HG02870 (cell line): ENCODE data around the gene P2RY6.
A peak's percentile ranks its signal among the peaks of the same experiment; 100 is the strongest.

ENCODE experiments used
- ATAC-seq: cut with Tn5 transposase; IDR thresholded peaks from one replicate; pipeline ENCODE4 v1.9.1; 2021; ENCODE audit warnings: mild to moderate bottlenecking, moderate library complexity; ENCODE audit not compliant: unreplicated experiment

Gene P2RY6

DNA sequence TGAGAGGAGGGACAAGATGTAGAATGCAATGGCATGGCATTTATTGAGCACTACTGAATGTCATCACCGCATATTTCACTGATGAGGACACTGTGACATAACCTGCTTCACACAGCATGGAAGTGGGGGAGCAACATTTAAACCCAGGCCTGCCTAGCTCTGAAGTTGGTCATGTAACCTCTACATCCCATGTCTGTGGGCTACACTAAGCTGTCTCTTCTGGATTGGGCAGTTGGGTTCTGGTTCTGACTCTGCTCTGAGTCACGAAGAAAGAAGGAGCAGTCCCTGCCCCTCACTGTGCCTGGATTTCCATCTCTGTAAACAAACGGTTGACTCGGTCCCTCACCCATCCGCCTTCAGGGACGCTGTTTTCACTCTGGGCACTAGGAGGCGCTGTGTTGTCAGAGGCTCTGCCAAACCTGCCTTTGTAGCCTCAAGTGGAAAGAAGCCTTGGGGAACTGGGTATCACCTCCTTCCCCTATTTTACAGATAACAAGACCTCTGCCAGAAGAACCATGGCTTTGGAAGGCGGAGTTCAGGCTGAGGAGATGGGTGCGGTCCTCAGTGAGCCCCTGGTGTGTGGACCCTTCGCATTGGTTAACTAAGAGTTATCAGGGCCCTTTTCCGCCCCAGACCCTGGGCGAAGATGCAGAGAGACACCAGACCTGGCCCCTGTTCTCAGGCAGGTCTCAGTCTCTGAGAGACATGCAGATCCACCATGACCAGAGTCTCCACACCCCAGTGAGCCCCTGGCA, 23.3 kb downstream of the P2RY6 start:
- no peak for ATAC-seq

- no peak for ATAC-seq
Observed at GRCh38 chr11:73295996-73296318, 23.8 kb downstream of the P2RY6 start.

DNA sequence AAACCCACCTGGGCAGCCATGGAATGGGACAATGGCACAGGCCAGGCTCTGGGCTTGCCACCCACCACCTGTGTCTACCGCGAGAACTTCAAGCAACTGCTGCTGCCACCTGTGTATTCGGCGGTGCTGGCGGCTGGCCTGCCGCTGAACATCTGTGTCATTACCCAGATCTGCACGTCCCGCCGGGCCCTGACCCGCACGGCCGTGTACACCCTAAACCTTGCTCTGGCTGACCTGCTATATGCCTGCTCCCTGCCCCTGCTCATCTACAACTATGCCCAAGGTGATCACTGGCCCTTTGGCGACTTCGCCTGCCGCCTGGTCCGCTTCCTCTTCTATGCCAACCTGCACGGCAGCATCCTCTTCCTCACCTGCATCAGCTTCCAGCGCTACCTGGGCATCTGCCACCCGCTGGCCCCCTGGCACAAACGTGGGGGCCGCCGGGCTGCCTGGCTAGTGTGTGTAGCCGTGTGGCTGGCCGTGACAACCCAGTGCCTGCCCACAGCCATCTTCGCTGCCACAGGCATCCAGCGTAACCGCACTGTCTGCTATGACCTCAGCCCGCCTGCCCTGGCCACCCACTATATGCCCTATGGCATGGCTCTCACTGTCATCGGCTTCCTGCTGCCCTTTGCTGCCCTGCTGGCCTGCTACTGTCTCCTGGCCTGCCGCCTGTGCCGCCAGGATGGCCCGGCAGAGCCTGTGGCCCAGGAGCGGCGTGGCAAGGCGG, 24.5 kb downstream of the P2RY6 start:
- no peak for ATAC-seq

DNA sequence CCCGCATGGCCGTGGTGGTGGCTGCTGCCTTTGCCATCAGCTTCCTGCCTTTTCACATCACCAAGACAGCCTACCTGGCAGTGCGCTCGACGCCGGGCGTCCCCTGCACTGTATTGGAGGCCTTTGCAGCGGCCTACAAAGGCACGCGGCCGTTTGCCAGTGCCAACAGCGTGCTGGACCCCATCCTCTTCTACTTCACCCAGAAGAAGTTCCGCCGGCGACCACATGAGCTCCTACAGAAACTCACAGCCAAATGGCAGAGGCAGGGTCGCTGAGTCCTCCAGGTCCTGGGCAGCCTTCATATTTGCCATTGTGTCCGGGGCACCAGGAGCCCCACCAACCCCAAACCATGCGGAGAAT, 25.1 kb downstream of the P2RY6 start:
- no peak for ATAC-seq

- no peak for ATAC-seq
Observed at GRCh38 chr11:73297702-73298101, 25.6 kb downstream of the P2RY6 start.

DNA sequence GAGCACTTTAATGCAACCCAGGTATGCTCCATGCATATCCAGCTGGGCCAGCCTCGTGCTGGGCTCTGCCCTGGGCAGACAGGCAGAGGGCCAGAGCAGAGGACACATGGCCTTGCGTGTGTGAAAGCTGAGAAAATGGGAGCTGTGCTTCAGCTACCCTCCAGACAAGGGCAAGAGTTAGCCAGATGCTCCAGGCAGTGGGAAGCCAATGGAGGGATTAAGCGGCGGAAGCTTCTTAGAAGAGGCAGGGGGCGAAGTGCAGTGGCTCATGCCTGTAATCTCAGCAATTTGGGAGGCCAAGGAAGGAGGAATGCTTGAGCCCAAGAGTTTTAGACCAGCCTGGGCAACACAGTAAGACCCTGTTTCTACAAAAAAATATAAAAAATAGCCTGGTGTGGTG, 26.1 kb downstream of the P2RY6 start:
- no peak for ATAC-seq

DNA sequence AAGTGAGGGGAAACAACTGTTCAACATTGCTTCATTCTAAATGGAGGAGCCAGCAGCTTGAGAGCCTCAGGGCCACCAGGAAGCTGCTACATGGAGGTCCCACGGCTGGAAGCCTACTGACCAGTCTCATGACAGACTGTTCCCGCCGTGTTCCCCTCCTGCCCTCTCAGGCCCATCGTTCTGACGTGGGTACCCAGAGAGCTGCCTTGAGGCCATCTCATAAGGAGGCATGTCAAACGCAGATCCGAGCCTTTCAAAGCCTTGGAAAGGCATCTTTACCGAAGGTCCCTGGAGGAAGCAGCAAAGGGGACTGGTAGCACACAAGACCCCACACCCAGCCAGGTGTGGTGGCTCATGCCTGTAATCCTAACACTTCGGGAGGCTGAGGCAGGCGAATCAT, 27.6 kb downstream of the P2RY6 start:
- no peak for ATAC-seq

DNA sequence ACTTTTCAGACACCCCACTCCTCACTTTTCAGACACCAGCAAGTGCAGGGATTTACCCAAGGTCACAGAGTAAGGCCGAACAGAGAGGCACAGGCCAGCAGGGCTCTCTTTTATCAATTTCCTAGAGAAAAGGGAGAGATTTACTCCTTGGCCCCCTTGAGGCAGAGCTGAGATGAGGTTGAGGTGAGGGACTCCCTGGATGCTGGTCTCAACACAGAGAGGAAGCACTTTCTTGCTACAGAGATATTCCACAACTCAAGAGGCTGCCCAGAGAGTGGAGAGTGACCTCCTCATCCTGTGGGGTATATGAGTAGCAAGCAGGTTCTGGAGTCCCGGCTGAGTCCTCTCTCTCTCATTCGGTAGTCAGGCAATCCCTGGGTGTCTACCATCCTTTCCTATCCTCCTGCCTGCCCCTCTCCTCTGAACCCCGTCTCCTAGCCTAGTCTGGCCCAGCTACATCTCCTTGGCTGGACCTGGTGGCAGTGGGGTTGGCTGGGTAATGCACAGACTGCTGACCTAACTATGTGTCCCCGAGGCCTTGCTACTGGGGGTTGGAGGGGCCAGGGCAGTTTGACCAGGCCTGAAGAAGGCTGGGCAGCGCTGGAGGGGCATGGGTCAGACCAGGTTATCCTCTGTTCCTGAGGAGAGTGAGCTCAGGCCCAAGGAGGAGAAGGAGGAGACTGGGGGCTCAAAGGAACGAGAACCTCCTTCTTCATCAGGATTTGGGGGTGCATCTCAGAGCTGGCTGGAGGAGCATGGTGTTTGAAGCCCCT, 34.1 kb downstream of the P2RY6 start:
- ATAC-seq = no peak

DNA sequence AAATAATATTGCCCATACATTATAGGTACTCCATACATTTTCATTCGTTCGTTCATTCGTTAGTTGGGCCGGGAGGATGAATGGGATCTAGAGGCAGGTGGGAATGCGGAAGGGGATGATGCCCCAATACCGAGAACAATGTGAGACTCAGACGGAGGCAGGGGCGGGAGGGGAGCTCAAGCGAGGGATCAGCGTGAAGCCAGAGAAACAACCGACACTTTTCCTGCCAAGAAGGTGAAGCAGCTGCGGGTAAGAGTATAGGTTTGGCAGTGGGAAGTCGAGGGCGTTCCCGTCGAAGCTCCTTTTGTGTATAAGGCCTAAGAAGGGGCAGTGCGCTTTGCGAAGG, 34.8 kb downstream of the P2RY6 start:
- ATAC-seq = no peak

- peak; percentile 45 for ATAC-seq
Observed at GRCh38 chr11:73307323-73308002, 35.3 kb downstream of the P2RY6 start.

DNA sequence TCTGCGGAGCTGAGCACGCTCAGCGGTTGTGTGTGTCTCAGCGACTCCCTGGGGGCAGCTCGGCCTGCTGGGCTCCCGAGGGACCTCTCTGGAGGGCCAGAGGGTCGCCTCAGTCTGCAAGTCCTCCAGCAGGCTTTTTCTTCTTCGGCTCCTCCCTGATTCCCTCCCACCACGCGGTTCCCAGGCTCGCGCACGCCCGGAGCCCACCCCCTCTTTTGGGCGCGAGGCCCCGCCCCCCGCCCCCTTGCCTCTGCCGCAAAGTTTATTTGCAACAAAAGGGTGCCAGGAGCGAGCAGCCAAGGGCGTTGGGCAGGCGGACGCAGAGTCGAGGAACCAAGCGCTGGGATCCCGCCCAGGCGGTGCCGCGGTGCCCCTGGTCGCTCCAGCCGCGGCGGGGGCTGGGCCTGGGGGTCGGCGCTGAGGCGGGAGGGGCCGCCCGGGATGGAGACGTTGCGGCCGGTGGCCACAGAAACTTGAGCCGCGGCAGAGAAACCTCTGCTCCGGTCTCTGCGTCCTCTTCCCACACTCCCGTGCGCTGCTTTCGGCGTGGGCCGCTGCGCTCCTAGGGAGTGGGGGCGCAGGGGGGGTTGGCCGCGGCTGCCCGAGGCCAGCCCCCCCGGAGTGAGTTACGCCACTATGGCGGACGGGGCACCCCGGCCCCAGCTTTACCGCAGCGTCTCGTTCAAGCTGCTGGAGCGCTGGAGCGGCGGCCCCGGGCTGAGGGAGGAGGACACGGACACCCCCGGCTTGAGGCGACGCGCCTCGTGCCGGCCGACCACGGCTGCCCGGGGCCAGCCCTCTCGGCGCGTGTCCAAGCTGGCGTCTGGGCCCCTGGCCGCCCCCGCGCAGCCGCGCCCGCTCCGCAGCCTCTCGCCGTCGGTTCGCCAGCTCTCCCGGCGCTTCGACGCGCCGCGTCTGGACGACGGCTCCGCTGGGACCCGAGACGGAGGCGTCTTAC, 36.1 kb downstream of the P2RY6 start, which contains the start of gene ARHGEF17:
Gene ARHGEF17 (plus strand): TSS at position 274 of the 958 bp plus-strand sequence. CDS start 363 bp downstream, at position 637.
- peak; percentile 31 for ATAC-seq

GRCh38 chr11:73308961-73309919, 37.1 kb downstream of the P2RY6 start:
- no peak for ATAC-seq

DNA sequence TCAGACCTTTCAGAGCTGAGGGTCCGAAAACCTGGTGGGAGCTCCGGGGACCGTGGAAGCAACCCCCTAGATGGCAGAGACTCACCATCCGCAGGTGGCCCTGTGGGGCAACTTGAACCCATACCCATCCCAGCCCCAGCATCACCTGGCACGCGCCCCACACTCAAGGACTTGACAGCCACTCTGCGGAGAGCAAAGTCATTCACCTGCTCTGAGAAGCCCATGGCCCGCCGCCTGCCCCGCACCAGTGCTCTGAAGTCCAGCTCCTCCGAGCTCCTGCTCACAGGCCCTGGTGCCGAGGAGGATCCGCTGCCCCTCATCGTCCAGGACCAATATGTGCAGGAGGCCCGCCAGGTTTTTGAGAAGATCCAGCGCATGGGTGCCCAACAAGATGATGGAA, 37.9 kb downstream of the P2RY6 start:
- no peak for ATAC-seq

GRCh38 chr11:73310661-73311393, 38.7 kb downstream of the P2RY6 start:
- ATAC-seq = no peak

DNA sequence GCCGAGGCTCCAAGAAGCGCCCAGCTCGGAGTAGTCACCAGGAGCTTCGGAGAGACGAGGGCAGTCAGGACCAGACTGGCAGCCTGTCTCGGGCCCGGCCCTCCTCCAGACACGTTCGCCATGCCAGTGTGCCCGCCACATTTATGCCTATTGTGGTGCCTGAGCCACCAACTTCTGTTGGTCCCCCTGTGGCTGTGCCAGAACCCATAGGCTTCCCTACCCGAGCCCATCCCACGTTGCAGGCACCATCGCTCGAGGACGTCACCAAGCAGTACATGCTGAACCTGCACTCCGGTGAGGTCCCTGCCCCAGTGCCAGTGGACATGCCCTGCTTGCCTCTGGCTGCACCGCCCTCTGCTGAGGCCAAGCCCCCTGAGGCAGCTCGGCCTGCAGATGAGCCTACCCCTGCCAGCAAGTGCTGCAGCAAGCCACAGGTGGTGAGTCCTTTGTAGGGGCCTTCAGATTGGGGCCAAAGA, 39.3 kb downstream of the P2RY6 start:
- ATAC-seq = no peak

GRCh38 chr11:73312036-73312435, 39.9 kb downstream of the P2RY6 start:
- no peak for ATAC-seq

GRCh38 chr11:73312851-73313327, 40.8 kb downstream of the P2RY6 start:
- no peak for ATAC-seq

DNA sequence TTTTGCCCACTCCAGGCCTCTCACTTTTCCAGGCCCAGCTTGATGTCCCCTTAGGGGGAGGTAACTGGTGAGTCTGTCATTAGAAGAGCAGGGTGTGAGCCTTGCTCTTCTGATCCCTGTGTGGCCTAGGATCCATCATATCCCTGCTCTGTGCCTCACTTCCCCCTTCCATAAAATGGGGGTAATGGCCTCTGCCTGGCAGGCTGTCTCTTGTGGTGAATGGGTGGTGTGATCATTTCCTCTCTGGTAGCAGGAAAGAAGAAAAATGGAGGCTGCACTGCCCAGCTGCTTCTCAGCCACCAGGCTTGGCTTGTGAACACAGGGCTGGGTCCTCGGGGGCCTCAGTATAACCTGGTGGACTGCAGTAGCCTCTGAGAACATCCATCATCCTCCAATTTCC, 41.5 kb downstream of the P2RY6 start:
- no peak for ATAC-seq
